Epidermal melanocyte (primary cell): ENCODE results near the gene DPYSL4.
"Not testable (repeated sequence)": the region's sequence is repeated elsewhere in the genome, so short reads cannot be mapped to it uniquely, and the experiment has no call there.

ENCODE experiments used
- DNase-seq: peaks from one replicate; pipeline ENCODE4 v3.0.0; 2011; ENCODE audit warnings: low spot score; ENCODE audit not compliant: insufficient read length

DPYSL4 gene

GRCh38 chr10:132206806-132207535 is 20.2 kb downstream of the DPYSL4 start:
- DNase-seq: no peak

GRCh38 chr10:132207536-132208461 is 21.1 kb downstream of the DPYSL4 start:
- DNase-seq: no peak

GRCh38 chr10:132208462-132209050 is 21.8 kb downstream of the DPYSL4 start:
- DNase-seq: no peak

DNA sequence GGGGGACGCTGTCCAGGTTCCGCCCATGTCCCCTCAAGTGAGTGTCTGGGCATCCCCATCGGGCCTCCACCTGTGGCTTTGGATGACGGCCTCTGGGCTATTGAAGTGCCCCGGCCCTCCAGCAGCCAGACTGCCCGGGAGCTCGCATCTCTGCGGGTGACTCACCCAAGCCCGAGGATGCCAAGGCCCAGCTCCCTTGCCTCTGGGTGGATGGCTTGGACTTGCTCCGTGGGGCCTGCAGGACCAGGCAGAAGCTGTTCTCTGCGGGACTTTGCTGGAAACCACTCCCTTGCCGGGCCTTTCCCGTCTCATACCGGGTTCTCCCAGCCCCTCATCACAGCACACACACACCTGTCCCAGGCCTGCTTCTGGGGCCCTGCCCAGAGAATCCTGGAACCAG is 22.4 kb downstream of the DPYSL4 start:
- no peak for DNase-seq

DNA sequence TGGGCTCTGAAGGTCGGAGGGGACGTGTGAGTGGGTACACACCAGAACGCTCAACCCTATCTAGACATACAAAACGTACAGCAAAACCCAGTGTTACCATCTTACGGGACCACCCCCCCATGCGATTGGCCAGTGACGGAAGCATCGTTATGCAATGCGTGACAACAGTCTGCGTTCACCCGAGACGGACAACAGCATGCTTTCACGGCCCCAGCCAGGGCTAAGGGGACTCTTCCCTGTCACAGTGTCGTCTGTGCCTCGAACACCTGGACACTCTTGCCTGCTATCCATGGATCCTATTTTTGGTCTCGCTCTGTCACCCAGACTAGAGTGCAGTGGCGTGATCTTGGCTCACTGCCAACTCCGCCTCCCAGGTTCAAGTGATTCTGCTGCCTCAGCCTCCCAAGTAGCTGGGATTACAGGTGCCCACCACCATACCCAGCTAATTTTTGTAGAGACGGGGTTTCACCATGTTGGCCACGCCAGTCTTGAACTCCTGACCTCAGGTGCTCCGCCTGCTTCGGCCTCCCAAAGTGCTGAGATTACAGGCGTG is 23.3 kb downstream of the DPYSL4 start:
- DNase-seq: no peak

GRCh38 chr10:132210766-132211165 is 24.0 kb downstream of the DPYSL4 start:
- no peak for DNase-seq

GRCh38 chr10:132211246-132211645 is 24.5 kb downstream of the DPYSL4 start:
- no peak for DNase-seq

GRCh38 chr10:132212816-132213215 is 26.1 kb downstream of the DPYSL4 start:
- no peak for DNase-seq

- DNase-seq: no peak
These were observed 27.2 kb downstream of the DPYSL4 start for GRCh38 chr10:132213917-132214316.

- not testable (repeated sequence) for DNase-seq
These were observed 29.7 kb downstream of the DPYSL4 start for GRCh38 chr10:132216441-132216840.

DNA sequence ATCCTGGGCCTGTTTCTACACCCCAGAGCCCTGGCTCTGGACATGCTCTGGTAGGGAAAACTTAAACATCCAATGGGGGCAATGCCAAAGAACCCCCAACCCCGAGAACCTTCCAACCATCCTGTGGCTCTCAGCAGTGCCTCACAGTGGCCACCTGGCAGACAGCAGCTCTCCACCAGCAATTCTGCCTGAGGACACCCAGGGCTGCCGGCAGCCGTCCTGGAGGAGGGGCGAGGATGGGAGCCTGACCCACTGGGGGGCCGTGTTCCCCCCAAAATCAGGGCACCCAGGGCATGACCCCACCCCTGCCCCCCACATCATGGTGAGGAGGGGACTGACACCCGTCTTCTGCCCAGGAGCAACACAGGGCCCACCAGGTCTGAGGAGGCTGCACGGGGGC is 32.7 kb downstream of the DPYSL4 start:
- DNase-seq: no peak

DNA sequence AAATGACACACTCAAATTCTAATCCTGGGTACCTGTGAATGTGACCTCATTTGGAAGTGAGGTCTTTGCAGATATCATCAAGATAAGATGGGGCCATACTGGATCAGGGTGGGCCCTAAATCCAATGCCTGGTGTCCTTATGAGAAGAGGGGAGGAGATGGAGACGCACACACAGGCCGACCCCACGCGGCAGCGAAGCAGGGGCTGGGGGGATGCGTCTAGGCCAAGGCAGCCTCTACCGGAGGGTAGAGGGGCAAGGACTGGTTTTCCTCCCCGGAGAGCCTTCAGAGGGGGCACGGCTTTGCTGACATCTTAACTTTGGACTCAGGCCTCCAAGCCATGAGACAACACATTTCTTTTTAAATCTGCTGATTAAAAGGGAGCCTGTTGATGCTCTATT is 33.3 kb downstream of the DPYSL4 start:
- DNase-seq: no peak

DNA sequence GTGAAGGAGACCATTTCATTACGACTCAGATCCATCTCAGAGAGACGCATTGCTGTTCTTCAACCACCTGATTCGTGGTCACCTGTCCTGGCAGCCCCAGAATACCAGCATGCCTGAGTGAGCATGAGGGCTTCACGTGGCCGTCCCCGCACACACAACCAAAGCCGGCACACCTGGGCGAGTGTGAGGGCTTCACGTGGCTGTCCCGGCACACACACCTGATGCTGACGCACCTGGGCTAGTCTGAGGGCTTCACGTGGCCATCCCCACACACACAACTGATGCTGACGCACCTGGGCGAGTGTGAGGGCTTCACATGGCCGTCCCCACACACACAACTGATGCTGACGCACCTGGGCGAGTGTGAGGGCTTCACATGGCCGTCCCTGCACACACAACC is 34.2 kb downstream of the DPYSL4 start:
- not testable (repeated sequence) for DNase-seq

GRCh38 chr10:132222726-132223125 is 36.0 kb downstream of the DPYSL4 start:
- DNase-seq: no peak

DNA sequence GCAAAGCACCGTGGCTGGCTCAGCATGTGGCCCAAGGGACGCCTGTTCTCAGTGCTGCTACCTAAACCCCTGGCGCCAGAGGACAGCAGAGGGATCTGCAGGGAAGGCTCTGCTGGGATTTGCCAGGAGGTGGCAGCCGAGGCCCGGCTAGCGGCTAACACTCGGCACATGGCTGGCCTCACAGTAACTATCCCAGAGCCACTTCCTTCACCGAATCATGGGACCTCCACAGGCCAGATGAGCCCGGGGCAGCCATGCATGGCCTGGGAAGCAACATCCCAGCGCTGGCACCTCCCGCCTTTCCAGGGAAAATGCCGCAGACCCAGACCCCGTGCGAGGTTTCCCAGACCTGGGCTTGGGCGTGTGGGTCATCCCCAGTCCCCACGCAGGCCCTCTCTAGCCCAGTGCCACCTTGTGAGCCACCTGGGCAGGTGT is 36.4 kb downstream of the DPYSL4 start:
- peak; percentile 95 for DNase-seq

DNA sequence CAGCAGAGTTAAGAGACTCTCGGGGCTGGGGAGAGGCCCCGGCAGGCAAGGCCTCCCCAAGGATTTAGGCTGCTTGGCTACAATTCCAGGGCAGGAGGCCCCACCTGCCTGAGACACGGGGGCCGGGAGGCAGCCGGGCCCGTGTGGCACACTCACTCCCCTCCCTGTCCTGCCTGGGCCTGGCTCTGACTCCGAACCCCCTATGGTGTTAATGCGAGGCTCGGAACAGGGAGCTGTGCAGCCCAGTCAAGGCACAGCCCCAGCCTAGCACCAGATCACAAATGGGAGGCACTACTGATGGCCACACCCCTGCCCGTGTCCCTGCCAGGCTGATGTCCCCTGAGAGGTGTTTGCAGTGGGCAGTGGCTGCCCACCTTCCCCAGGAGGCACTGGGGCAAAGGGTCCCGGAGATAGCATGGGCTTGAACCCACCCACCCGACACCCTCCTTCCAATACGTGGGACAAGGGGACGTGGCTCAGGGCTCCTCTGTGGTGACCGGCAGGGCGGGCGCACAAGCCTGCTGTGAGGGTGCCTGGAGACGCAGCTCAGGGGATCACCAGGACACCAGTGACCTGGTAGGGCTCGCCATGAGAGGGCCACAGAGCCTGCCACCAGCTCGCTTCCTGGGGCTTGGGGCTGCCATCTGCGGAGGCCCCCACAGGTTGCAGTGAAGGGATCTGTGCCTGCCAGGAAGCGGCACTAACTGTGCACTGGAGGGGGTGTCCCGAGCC is 37.0 kb downstream of the DPYSL4 start:
- no peak for DNase-seq

DNA sequence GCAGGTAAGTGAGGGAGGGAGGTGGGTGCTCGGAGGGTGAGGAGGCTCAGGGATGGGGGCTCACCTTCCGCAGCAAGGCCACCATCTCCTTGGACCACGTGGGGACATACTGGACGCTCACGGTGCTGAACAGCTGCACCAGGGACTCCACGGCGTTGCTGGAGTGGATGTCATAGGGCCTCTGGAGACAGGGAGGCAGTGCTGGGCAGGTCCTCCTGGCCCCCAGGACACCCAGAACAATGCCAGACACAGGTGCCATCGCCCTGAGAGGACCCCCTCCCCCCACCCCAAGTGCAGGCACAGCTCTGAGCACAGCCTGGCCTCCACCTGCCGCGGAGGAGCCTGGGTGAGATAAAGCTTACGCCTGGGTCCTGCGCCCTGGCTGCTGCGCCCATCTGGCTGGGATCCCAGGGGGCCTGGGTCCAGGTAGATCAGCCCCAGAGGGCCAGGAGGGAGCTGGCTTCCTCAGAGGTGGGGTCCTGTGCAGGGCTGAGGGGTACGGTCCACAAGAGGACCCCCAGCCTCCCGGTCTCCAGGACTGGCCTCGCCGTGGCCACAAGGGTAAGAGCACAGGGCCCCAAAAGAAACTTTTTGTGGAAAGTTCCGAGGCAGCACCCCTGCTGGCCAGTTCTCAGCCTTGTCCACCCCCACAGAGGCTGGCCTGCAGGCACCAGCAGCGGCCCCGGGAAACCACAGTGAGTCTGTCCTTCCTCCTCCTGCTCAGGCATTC is 37.8 kb downstream of the DPYSL4 start:
- DNase-seq: no peak

GRCh38 chr10:132225073-132225848 is 38.5 kb downstream of the DPYSL4 start:
- no peak for DNase-seq

GRCh38 chr10:132225849-132226205 is 39.1 kb downstream of the DPYSL4 start:
- no peak for DNase-seq
